GM18868 (cell line): ENCODE measurements around the gene ST7.
A peak's percentile ranks its signal among the peaks of the same experiment; 100 is the strongest.
"Not testable (repeated sequence)": the region's sequence is repeated elsewhere in the genome, so short reads cannot be mapped to it uniquely, and the experiment has no call there.

Source experiments
- ATAC-seq: cut with Tn5 transposase; IDR thresholded peaks from one replicate; pipeline ENCODE4 v1.9.1; 2021; ENCODE audit warnings: mild to moderate bottlenecking, moderate library complexity; ENCODE audit not compliant: unreplicated experiment

Gene ST7

GRCh38 chr7:116950889-116951351, 2.4 kb upstream of the ST7 start:
- ATAC-seq = no peak

- ATAC-seq = no peak
Measured at GRCh38 chr7:116951366-116952292, 1.7 kb upstream of the ST7 start.

- ATAC-seq = peak; percentile 13
Measured at GRCh38 chr7:116952635-116953371, 498 bp upstream of the ST7 start.

- peak; percentile 10 for ATAC-seq
Measured at GRCh38 chr7:116953906-116954838, 871 bp downstream of the ST7 start.

GRCh38 chr7:116955340-116955739, 2.0 kb downstream of the ST7 start:
- ATAC-seq = no peak

- ATAC-seq = peak; percentile 84
Measured at GRCh38 chr7:116955801-116956476, 2.6 kb downstream of the ST7 start.

GRCh38 chr7:116956477-116956804, 3.1 kb downstream of the ST7 start:
- no peak for ATAC-seq

- ATAC-seq = peak; percentile 32
Measured at GRCh38 chr7:116957874-116958273, 4.6 kb downstream of the ST7 start.

GRCh38 chr7:116961966-116962673, 8.8 kb downstream of the ST7 start:
- not testable (repeated sequence) for ATAC-seq

GRCh38 chr7:116963234-116963633, 9.9 kb downstream of the ST7 start:
- peak; percentile 65 for ATAC-seq

GRCh38 chr7:116966601-116967000, 13.3 kb downstream of the ST7 start:
- no peak for ATAC-seq

- no peak for ATAC-seq
Measured at GRCh38 chr7:116967254-116967922, 14.1 kb downstream of the ST7 start.

GRCh38 chr7:116967983-116968382, 14.7 kb downstream of the ST7 start:
- ATAC-seq = no peak

- no peak for ATAC-seq
Measured at GRCh38 chr7:116968631-116969030, 15.3 kb downstream of the ST7 start.

GRCh38 chr7:116969371-116969902, 16.1 kb downstream of the ST7 start:
- ATAC-seq = no peak

- peak; percentile 89 for ATAC-seq
Measured at GRCh38 chr7:116970238-116970910, 17.1 kb downstream of the ST7 start.

GRCh38 chr7:116971153-116971552, 17.9 kb downstream of the ST7 start:
- not testable (repeated sequence) for ATAC-seq

GRCh38 chr7:116971869-116972268, 18.6 kb downstream of the ST7 start:
- ATAC-seq = no peak
